HEK293T (cell line): ENCODE data around the gene GANC.

ENCODE experiments used
- CTCF ChIA-PET: fragments of 350-600 bp; formaldehyde crosslinking; extraction: SDS; loops from one replicate; lab custom pipeline; 2021; ENCODE audit warnings: antibody characterized with exemption, inconsistent platforms; lab: Yijun Ruan, JAX
- POLR2A ChIA-PET: fragments of 350-600 bp; formaldehyde crosslinking; extraction: SDS; loops from one replicate; lab custom pipeline; 2020; ENCODE audit warnings: antibody characterized with exemption, inconsistent platforms; lab: Yijun Ruan, JAX
- DNase-seq: peaks from one replicate; pipeline ENCODE4 v3.0.0; 2012; ENCODE audit warnings: mixed read lengths; ENCODE audit errors: extremely low spot score
- ARNT ChIP-seq: fragments of 450-650 bp; IDR thresholded peaks from 2 replicates; pipeline ENCODE4 v1.6.1; 2017; ENCODE audit warnings: mild to moderate bottlenecking
- BHLHE40 ChIP-seq: fragments of 450-650 bp; IDR thresholded peaks from 2 replicates; pipeline ENCODE4 v1.6.1; 2016; ENCODE audit warnings: mild to moderate bottlenecking, moderate library complexity, borderline replicate concordance
- CTBP1 ChIP-seq: fragments of 450-650 bp; IDR thresholded peaks from 2 replicates; pipeline ENCODE4 v1.6.1; 2016; ENCODE audit warnings: borderline replicate concordance
- ELF4 ChIP-seq: fragments of 450-650 bp; IDR thresholded peaks from 2 replicates; pipeline ENCODE4 v1.6.1; 2017; ENCODE audit warnings: antibody characterized with exemption
- FOXA1 ChIP-seq: fragments of 450-650 bp; IDR thresholded peaks from 2 replicates; pipeline ENCODE4 v1.6.1; 2016; ENCODE audit warnings: mild to moderate bottlenecking
- FOXK2 ChIP-seq: fragments of 450-650 bp; IDR thresholded peaks from 2 replicates; pipeline ENCODE4 v1.6.1; 2016; ENCODE audit warnings: mild to moderate bottlenecking
- FOXM1 ChIP-seq: fragments of 450-650 bp; IDR thresholded peaks from 2 replicates; pipeline ENCODE4 v1.6.1; 2017; ENCODE audit warnings: mild to moderate bottlenecking, borderline replicate concordance
- HDGF ChIP-seq: fragments of 450-650 bp; IDR thresholded peaks from 2 replicates; pipeline ENCODE4 v1.6.1; 2017; ENCODE audit warnings: antibody characterized with exemption, borderline replicate concordance
- L3MBTL2 ChIP-seq: fragments of 450-650 bp; conservative IDR thresholded peaks from 2 replicates; pipeline ENCODE4 v1.6.1; 2016; ENCODE audit warnings: mild to moderate bottlenecking
- LEF1 ChIP-seq: fragments of 450-650 bp; IDR thresholded peaks from 2 replicates; pipeline ENCODE4 v1.6.1; 2017; ENCODE audit warnings: mild to moderate bottlenecking, borderline replicate concordance
- NFRKB ChIP-seq: fragments of 450-650 bp; IDR thresholded peaks from 2 replicates; pipeline ENCODE4 v1.6.1; 2016; ENCODE audit warnings: mild to moderate bottlenecking, moderate library complexity
- SP1 ChIP-seq: fragments of 450-650 bp; IDR thresholded peaks from 2 replicates; pipeline ENCODE4 v1.6.1; 2017
- SUZ12 ChIP-seq: fragments of 450-650 bp; IDR thresholded peaks from 2 replicates; pipeline ENCODE4 v1.6.1; 2016; ENCODE audit warnings: mild to moderate bottlenecking
- TARDBP ChIP-seq: fragments of 450-650 bp; IDR thresholded peaks from 2 replicates; pipeline ENCODE4 v1.6.1; 2016
- ZNF384 ChIP-seq: fragments of 450-650 bp; IDR thresholded peaks from 2 replicates; pipeline ENCODE4 v1.6.1; 2016
- TF ChIP-seq, protein P1 (sequence below): fragments of 450-650 bp; IDR thresholded peaks from 2 replicates; pipeline ENCODE4 v1.6.1; 2016

The GANC gene

DNA sequence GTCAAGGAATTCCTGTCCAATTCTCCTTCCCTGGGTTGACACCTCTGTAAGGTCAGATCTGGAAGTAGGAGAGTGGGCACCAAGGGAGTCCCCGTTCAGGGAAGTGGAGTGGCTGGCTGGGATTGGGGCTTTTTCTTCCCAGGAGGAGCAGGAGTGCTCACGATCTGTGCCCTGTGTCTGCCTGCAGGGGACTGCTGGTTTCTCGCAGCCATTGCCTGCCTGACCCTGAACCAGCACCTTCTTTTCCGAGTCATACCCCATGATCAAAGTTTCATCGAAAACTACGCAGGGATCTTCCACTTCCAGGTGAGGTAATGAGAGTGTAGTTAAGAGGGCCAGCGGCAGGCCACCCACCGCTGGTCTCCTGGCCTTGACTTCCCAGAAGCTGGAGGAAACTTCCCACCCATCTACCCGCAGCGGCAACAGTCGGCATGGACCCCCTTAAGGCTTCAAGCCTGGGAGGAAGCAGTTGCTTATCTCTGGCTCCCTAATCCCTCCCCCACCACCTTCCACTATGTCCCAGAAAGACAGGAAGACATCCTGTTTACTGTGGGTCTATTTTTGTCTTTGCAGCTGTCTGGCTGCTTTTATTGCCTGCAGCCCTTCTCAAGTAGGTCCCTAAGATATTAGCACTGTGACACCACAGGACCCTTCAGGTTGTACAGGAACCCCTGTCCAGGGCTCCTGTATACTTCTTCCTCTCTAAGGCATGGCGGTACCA, 113.1 kb downstream of the GANC start:
- CTCF ChIA-PET = interaction anchor here (0.7 to 1.6 kb wide), 3 partner anchors 9 to 121 kb away, joined by 3 to 9 read pairs (median 6); no protein-coding TSS in a partner anchor

DNA sequence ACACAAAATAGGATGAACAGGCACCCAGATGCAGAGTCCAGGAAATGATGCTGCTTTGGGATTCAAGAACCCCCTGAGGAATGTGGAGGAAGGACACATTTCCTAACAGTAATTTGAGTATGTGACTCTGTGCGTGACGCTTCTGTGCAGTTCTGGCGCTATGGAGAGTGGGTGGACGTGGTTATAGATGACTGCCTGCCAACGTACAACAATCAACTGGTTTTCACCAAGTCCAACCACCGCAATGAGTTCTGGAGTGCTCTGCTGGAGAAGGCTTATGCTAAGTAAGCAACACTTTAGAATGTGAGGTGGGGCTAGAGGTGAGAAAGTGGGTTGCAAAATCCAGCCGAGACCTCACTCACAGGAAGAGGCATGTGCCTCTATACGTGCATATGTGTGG, 114.6 kb downstream of the GANC start:
- CTCF ChIA-PET = no interaction called here
- no peak for TF ChIP-seq L3MBTL2
- no peak for TF ChIP-seq ELF4
- TF ChIP-seq SUZ12 = no peak
- TF ChIP-seq NFRKB = no peak
- TF ChIP-seq CTBP1 = no peak
- TF ChIP-seq FOXA1 = no peak
- TF ChIP-seq HDGF = no peak
- TF ChIP-seq, protein P1, sequence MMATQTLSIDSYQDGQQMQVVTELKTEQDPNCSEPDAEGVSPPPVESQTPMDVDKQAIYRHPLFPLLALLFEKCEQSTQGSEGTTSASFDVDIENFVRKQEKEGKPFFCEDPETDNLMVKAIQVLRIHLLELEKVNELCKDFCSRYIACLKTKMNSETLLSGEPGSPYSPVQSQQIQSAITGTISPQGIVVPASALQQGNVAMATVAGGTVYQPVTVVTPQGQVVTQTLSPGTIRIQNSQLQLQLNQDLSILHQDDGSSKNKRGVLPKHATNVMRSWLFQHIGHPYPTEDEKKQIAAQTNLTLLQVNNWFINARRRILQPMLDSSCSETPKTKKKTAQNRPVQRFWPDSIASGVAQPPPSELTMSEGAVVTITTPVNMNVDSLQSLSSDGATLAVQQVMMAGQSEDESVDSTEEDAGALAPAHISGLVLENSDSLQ = no peak
- no peak for TF ChIP-seq FOXK2
- TF ChIP-seq BHLHE40 = no peak
- no peak for TF ChIP-seq SP1
- TF ChIP-seq TARDBP = no peak
- TF ChIP-seq ZNF384 = no peak
- no peak for TF ChIP-seq ARNT
- no peak for TF ChIP-seq LEF1
- no peak for TF ChIP-seq FOXM1
- POLR2A ChIA-PET = no interaction called here
- DNase-seq = no peak

More for the DNA sequence above, 113.1 kb downstream of the GANC start:
- no peak for DNase-seq
- POLR2A ChIA-PET = interaction anchor here (0.5 to 1.1 kb wide), 2 partner anchors 178 to 276 kb away, joined by 3 to 5 read pairs; partner anchors contain the start of gene VPS39
- TF ChIP-seq FOXK2 = no peak
- TF ChIP-seq NFRKB = no peak
- no peak for TF ChIP-seq ELF4
- TF ChIP-seq HDGF = no peak
- TF ChIP-seq BHLHE40 = no peak
- no peak for TF ChIP-seq ZNF384
- no peak for TF ChIP-seq SP1
- no peak for TF ChIP-seq CTBP1
- TF ChIP-seq FOXA1 = no peak
- TF ChIP-seq, protein P1 = no peak
- no peak for TF ChIP-seq FOXM1
- TF ChIP-seq TARDBP = no peak
- no peak for TF ChIP-seq LEF1
- no peak for TF ChIP-seq SUZ12

DNA sequence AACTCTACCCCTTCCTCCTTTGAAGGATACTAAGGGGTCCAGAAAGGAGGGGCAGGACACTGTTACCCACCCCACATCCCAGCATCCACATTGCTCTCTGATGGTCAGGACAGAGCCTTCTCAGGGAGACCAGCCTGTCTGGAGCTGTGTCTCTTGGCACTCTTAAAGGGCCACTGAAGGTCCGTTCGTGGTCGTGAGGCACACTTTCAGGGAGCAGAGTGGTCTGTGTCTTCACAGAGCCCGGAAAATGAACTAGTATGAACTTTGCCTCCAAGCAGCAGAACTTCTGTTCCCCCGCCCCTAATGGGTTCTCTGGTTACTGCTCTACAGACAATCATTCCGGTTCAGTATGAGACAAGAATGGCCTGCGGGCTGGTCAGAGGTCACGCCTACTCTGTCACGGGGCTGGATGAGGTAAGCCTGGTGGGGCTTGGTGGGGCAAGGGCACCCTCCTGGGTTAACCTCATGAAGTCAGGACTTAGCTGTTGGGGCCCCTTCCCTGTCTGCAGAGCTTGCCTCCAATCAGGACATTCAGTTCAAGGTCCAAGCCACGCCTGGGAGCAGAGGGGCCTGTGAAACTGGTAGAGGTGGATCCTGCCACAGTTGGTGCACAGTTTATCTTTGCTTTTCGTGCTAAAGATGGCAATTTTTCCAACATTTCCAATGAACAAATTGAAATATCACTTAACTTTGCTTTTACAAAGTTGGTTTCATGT, 119.5 kb downstream of the GANC start:
- ChIA-PET POLR2A (no interaction called here), CTCF (interaction anchor here (0.6 kb wide), 1 partner anchor 26 kb away, joined by 4 read pairs; no protein-coding TSS in a partner anchor)
- no peak for DNase-seq
- no peak for TF ChIP-seq NFRKB
- TF ChIP-seq FOXA1 = no peak
- no peak for TF ChIP-seq BHLHE40
- no peak for TF ChIP-seq TARDBP
- TF ChIP-seq, protein P1 = no peak
- TF ChIP-seq ARNT = no peak
- no peak for TF ChIP-seq LEF1
- no peak for TF ChIP-seq SUZ12
- TF ChIP-seq L3MBTL2 = no peak
- no peak for TF ChIP-seq CTBP1
- TF ChIP-seq SP1 = no peak
- no peak for TF ChIP-seq HDGF
- no peak for TF ChIP-seq ZNF384
- no peak for TF ChIP-seq FOXM1
- TF ChIP-seq FOXK2 = no peak
- no peak for TF ChIP-seq ELF4

DNA sequence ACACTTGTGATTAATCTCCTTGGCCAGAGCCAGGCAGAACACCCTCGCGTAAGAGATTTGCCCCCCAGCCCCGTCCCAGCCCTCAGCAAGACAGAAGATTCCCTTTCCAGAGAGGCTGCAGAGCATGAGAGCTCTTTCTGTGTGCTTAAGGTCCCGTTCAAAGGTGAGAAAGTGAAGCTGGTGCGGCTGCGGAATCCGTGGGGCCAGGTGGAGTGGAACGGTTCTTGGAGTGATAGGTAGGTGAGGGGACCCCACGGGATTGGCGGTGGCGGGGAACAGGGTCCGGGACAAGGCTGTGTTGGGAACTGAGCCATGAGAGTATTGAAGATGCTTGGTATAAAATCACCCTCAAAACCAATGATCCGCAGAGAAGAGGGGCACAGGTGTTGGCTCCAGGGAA, 121.1 kb downstream of the GANC start:
- ChIA-PET POLR2A (interaction anchor here (1.3 kb wide), 1 partner anchor 121 kb away, joined by 3 read pairs; the partner anchor contains the start of genes GANC and TMEM87A), CTCF (no interaction called here)
- no peak for DNase-seq
- TF ChIP-seq SUZ12 (no peak), FOXK2 (no peak), LEF1 (no peak), CTBP1 (no peak)
- TF ChIP-seq, protein P1 = no peak

DNA sequence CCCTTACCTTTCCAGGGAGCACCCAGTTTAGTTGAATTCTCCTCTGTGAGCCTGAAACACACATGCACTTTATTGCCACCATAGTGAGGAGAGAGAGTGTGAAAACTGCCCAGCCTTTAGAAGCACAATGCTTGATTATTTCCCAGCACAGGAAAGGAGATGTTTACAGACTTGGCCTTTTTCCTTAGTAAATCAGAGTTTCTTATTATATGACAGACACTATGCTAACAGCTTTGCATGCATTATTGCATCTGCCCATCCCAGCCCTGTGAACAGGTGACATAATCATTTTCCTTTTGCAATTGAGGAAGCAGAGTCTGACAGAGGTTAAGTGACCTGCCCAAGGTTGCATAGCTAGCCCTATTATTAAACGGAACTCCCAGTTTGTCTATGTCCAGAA, 122.8 kb downstream of the GANC start:
- TF ChIP-seq, protein P1 = no peak
- TF ChIP-seq ELF4 = no peak
- no peak for TF ChIP-seq ZNF384
- no peak for TF ChIP-seq ARNT
- TF ChIP-seq FOXA1 = no peak
- TF ChIP-seq BHLHE40 = no peak
- TF ChIP-seq LEF1 = no peak
- TF ChIP-seq FOXM1 = no peak
- TF ChIP-seq L3MBTL2 = no peak
- TF ChIP-seq SUZ12 = no peak
- TF ChIP-seq TARDBP = no peak
- no peak for TF ChIP-seq NFRKB
- TF ChIP-seq SP1 = no peak
- no peak for TF ChIP-seq HDGF
- ChIA-PET POLR2A (no interaction called here), CTCF (no interaction called here)
- DNase-seq = no peak
